ENCODE results near the gene SNAPC2. TPM values are rescaled to one million over a fixed set of nuclear protein-coding genes. Genes with fewer than 3 reads are reported as not detected.

The SNAPC2 gene
- polyA plus RNA-seq, 1 of the 3 experiments (the other 2 are of a cell fraction) = 38.7 TPM

DNA sequence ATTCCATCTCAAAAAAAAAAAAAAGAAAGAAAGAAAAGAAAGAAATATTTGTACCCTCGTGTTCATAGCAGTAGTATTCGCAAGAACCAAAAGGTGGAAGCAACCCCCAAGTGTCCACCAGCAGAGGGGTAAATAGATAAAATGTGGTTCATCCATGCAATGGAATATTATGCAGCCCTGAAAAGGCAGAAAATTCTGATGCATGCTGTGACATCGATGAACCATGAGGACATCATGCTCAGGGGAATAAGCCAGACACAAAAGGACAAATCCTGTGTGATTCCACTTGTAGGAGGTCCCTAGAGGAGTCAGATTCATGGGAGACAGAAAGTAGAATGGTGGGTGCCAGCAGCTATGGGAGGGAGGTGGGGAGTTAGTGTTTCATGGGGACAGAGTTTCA is 38.2 kb upstream of the SNAPC2 start:
- Histone ChIP-seq H2AFZ (ENCODE audit: low read depth) (no peak overlapping the region), H3K9me2 (no peaks in the 10 kb centered on the region), H3F3A (replicated peaks; ENCODE audit: insufficient read depth) (no peaks in the 10 kb centered on the region), H3K4me1 (ENCODE audit: control insufficient read depth in 1 of 2, insufficient read depth in 2 of 2, low read depth in 1 of 2, low read length in 1 of 2) (no peaks in the 10 kb centered on the region), H3K9me3 (no peaks in the 10 kb centered on the region), H3K27ac (ENCODE audit: low read depth in 2 of 2, low read length in 1 of 2) (no peak overlapping the region), H3K9ac (no peak overlapping the region), H3K36me3 (replicated peaks in 1 of 2; ENCODE audit: control insufficient read depth in 1 of 2, insufficient read depth in 2 of 2, low read length in 1 of 2) (no peaks in the 10 kb centered on the region), H3K79me2 (ENCODE audit: insufficient read depth) (no peaks in the 10 kb centered on the region), H3K4me3 (ENCODE audit: low read depth in 2 of 2, low read length in 1 of 2) (no peak overlapping the region), H3K27me3 (ENCODE audit: insufficient read depth) (no peaks in the 10 kb centered on the region; the same call in 1 of the 2 replicates), H3K4me2 (no peak overlapping the region), H4K20me1 (ENCODE audit: insufficient read depth) (no peaks in the 10 kb centered on the region)
- WGBS (ENCODE audit: low lambda C conversion rate) = 39% methylated on average over 3 of the region's 3 CpGs
- DNase-seq = no peak
- TF ChIP-seq FOXM1 (IDR thresholded peaks at IDR 0.05; ENCODE audit: low read depth) = no peak
- no peak for TF ChIP-seq TEAD4 (IDR thresholded peaks at IDR 0.05; ENCODE audit: borderline replicate concordance, insufficient read depth)
- TF ChIP-seq, protein P1, sequence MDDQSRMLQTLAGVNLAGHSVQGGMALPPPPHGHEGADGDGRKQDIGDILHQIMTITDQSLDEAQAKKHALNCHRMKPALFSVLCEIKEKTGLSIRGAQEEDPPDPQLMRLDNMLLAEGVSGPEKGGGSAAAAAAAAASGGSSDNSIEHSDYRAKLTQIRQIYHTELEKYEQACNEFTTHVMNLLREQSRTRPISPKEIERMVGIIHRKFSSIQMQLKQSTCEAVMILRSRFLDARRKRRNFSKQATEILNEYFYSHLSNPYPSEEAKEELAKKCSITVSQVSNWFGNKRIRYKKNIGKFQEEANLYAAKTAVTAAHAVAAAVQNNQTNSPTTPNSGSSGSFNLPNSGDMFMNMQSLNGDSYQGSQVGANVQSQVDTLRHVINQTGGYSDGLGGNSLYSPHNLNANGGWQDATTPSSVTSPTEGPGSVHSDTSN (IDR thresholded peaks at IDR 0.05) = no peak
- TF ChIP-seq SMC3 (IDR thresholded peaks at IDR 0.05; ENCODE audit: low read depth, low read length) = no peak
- TF ChIP-seq, protein P2, sequence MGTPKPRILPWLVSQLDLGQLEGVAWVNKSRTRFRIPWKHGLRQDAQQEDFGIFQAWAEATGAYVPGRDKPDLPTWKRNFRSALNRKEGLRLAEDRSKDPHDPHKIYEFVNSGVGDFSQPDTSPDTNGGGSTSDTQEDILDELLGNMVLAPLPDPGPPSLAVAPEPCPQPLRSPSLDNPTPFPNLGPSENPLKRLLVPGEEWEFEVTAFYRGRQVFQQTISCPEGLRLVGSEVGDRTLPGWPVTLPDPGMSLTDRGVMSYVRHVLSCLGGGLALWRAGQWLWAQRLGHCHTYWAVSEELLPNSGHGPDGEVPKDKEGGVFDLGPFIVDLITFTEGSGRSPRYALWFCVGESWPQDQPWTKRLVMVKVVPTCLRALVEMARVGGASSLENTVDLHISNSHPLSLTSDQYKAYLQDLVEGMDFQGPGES (IDR thresholded peaks at IDR 0.05; ENCODE audit: low read depth, low read length) = no peak
- no peak for TF ChIP-seq MEF2A (IDR thresholded peaks at IDR 0.05; ENCODE audit: borderline replicate concordance, low read depth)
- TF ChIP-seq, protein P3, sequence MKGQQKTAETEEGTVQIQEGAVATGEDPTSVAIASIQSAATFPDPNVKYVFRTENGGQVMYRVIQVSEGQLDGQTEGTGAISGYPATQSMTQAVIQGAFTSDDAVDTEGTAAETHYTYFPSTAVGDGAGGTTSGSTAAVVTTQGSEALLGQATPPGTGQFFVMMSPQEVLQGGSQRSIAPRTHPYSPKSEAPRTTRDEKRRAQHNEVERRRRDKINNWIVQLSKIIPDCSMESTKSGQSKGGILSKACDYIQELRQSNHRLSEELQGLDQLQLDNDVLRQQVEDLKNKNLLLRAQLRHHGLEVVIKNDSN (IDR thresholded peaks at IDR 0.05; ENCODE audit: borderline replicate concordance, low read depth) = no peak
- TF ChIP-seq, protein P4, sequence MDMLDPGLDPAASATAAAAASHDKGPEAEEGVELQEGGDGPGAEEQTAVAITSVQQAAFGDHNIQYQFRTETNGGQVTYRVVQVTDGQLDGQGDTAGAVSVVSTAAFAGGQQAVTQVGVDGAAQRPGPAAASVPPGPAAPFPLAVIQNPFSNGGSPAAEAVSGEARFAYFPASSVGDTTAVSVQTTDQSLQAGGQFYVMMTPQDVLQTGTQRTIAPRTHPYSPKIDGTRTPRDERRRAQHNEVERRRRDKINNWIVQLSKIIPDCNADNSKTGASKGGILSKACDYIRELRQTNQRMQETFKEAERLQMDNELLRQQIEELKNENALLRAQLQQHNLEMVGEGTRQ (IDR thresholded peaks at IDR 0.05; ENCODE audit: borderline replicate concordance, low read depth, low read length) = no peak
- TF ChIP-seq FOSL2 (IDR thresholded peaks at IDR 0.05; ENCODE audit: borderline replicate concordance, low read depth) = no peak
- TF ChIP-seq, protein P5, sequence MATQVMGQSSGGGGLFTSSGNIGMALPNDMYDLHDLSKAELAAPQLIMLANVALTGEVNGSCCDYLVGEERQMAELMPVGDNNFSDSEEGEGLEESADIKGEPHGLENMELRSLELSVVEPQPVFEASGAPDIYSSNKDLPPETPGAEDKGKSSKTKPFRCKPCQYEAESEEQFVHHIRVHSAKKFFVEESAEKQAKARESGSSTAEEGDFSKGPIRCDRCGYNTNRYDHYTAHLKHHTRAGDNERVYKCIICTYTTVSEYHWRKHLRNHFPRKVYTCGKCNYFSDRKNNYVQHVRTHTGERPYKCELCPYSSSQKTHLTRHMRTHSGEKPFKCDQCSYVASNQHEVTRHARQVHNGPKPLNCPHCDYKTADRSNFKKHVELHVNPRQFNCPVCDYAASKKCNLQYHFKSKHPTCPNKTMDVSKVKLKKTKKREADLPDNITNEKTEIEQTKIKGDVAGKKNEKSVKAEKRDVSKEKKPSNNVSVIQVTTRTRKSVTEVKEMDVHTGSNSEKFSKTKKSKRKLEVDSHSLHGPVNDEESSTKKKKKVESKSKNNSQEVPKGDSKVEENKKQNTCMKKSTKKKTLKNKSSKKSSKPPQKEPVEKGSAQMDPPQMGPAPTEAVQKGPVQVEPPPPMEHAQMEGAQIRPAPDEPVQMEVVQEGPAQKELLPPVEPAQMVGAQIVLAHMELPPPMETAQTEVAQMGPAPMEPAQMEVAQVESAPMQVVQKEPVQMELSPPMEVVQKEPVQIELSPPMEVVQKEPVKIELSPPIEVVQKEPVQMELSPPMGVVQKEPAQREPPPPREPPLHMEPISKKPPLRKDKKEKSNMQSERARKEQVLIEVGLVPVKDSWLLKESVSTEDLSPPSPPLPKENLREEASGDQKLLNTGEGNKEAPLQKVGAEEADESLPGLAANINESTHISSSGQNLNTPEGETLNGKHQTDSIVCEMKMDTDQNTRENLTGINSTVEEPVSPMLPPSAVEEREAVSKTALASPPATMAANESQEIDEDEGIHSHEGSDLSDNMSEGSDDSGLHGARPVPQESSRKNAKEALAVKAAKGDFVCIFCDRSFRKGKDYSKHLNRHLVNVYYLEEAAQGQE (IDR thresholded peaks at IDR 0.05; ENCODE audit: low read depth, low read length) = no peak
- TF ChIP-seq FOXJ3 (CRISPR knock-in tag; IDR thresholded peaks at IDR 0.05) = no peak
- TF ChIP-seq MXI1 (IDR thresholded peaks at IDR 0.05; ENCODE audit: low read depth, low read length) = no peak
- no peak for TF ChIP-seq YY1 (IDR thresholded peaks at IDR 0.05; ENCODE audit: low read depth)
- TF ChIP-seq TAF1 (IDR thresholded peaks at IDR 0.05; ENCODE audit: borderline replicate concordance, low read depth, low read length) = no peak
- no peak for TF ChIP-seq GATA2 (CRISPR knock-in tag; IDR thresholded peaks at IDR 0.05)
- TF ChIP-seq JUND (IDR thresholded peaks at IDR 0.05) = no peak
- TF ChIP-seq NFIC (IDR thresholded peaks at IDR 0.05; ENCODE audit: borderline replicate concordance) = no peak
- TF ChIP-seq RFX5 (IDR thresholded peaks at IDR 0.05; ENCODE audit: low read length) = no peak
- ChIA-PET POLR2A (no interaction called here), CTCF (no interaction called here)
